Measurements from ENCODE around the gene TFR2.

DNA sequence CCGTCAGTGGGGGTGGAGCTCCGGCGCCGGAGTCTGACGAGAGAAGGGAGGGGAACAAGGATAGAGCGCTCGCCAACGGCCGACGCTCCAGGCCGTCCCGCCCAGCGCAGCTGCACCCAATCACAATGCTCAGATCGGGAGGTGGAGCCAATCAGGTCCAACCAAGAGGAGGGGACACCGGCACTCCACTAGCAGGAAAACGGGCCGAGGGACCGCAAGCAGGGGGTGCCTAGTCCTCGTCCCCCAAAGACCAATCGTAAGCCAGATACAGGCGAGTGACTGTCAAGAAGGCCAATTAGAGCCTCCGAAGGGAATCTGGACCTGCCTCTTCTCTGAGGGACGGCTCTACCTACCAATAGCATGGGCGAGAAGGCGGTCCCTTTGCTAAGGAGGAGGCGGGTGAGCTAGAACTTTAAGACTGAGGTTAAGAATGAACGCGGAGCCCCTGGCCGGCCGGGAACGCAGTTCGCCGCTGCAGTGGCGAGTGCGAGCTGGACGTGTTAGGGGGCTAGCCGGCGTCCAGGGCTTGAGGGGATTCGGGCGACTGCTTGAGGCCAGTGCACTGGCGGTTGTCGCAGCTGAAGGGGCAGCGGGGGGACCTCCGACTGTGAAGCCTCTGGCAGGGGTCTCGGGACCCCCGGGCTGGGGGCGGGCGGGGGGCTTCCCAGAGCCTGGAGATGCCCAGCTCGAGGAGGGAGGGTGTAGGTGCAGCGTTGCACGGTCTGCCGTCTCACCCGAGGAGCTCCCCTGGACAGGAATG, 54.9 kb downstream of the TFR2 start, which contains the start of gene FBXO24:
- TF ChIP-seq, protein P1, sequence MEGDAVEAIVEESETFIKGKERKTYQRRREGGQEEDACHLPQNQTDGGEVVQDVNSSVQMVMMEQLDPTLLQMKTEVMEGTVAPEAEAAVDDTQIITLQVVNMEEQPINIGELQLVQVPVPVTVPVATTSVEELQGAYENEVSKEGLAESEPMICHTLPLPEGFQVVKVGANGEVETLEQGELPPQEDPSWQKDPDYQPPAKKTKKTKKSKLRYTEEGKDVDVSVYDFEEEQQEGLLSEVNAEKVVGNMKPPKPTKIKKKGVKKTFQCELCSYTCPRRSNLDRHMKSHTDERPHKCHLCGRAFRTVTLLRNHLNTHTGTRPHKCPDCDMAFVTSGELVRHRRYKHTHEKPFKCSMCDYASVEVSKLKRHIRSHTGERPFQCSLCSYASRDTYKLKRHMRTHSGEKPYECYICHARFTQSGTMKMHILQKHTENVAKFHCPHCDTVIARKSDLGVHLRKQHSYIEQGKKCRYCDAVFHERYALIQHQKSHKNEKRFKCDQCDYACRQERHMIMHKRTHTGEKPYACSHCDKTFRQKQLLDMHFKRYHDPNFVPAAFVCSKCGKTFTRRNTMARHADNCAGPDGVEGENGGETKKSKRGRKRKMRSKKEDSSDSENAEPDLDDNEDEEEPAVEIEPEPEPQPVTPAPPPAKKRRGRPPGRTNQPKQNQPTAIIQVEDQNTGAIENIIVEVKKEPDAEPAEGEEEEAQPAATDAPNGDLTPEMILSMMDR (IDR thresholded peaks at IDR 0.05) = no peak
- TF ChIP-seq POLR2A (IDR thresholded peaks at IDR 0.05) = no peak

Data from breast epithelium (tissue), 3 donors.